ENCODE data around the gene MICAL2. TPM values are rescaled to one million over a fixed set of nuclear protein-coding genes. Genes with fewer than 3 reads are reported as not detected.

Gene MICAL2
- total and polyA plus RNA-seq, 2 of the 13 experiments (the other 11 are each of a cell fraction or from before 2014, with no cell fraction given) = 0.78 to 1.1 TPM

GRCh38 chr11:12076840-12077534, 33.4 kb upstream of the MICAL2 start (continued):
- no peak for TF ChIP-seq HINFP (CRISPR knock-in tag; IDR thresholded peaks at IDR 0.05; ENCODE audit: low read depth)
- no peak for TF ChIP-seq ZFP41 (CRISPR knock-in tag; IDR thresholded peaks at IDR 0.05; ENCODE audit: borderline replicate concordance)

GRCh38 chr11:12077535-12078280, 32.7 kb upstream of the MICAL2 start:
- Histone ChIP-seq H4K20me1 (ENCODE audit: insufficient read depth, low read length) (no peaks in the 10 kb centered on the region), H3K9me3 (ENCODE audit: low read length) (no peaks in the 10 kb centered on the region), H3K79me2 (ENCODE audit: insufficient read depth, low read length) (no peaks in the 10 kb centered on the region), H2AFZ (ENCODE audit: low read length) (no peak overlapping the region), H3K27me3 (ENCODE audit: control insufficient read depth in 1 of 2, insufficient read depth in 2 of 2, low read length in 2 of 2) (peaks cover 0 to 1% of the 10 kb centered on the region in 2 experiments; a peak in 1 of 5 replicates), H3K36me3 (replicated peaks in 1 of 2; ENCODE audit: control insufficient read depth in 1 of 2, insufficient read depth in 2 of 2, low read length in 2 of 2) (no peaks in the 10 kb centered on the region), H3K4me1 (ENCODE audit: insufficient read depth, low read length) (peaks cover 20% of the 10 kb centered on the region), H3K27ac (ENCODE audit: extremely low read length, insufficient read depth, low read length) (no peak overlapping the region), H3K4me3 (replicated peaks in 1 of 3; ENCODE audit: insufficient read depth in 1 of 3, low read depth in 2 of 3, low read length in 3 of 3) (no peak overlapping the region), H3K9ac (ENCODE audit: insufficient read depth, low read depth, low read length) (no peak overlapping the region), H3K4me2 (ENCODE audit: low read depth, low read length) (no peak overlapping the region)
- ATAC-seq (no peak), DNase-seq (ENCODE audit: low spot score) (no peak), FAIRE-seq (no peak)
- in situ Hi-C loops (cut with HindIII; ENCODE audit: extremely low pct_ligation_motif_present, low pct_unique_long_range_greater_than_20kb) (no loop called here), intact Hi-C loops (cut with micrococcal nuclease; ENCODE audit: unreplicated experiment) (no loop called here)
- 82% methylated on average over 7 of the region's 7 CpGs for WGBS (ENCODE audit: low lambda C conversion rate)
- no TSS peak for BruUV-seq (replicated peaks)
- POLR2A ChIA-PET = no interaction called here
- CTCF ChIA-PET (ENCODE audit: low intra/inter-chr PET ratio, low total read pairs) = no interaction called here
- TF ChIP-seq HNRNPH1 (optimal IDR thresholded peaks at IDR 0.05; ENCODE audit: low read depth, low read length) (no peak), TMF1 (CRISPR knock-in tag; IDR thresholded peaks at IDR 0.05; ENCODE audit: low read depth) (no peak), THAP11 (CRISPR knock-in tag; IDR thresholded peaks at IDR 0.05) (no peak), HOMEZ (CRISPR knock-in tag; IDR thresholded peaks at IDR 0.05; ENCODE audit: low read depth) (no peak), ZNF710 (CRISPR knock-in tag; IDR thresholded peaks at IDR 0.05; ENCODE audit: borderline replicate concordance) (no peak), ZNF253 (CRISPR knock-in tag; IDR thresholded peaks at IDR 0.05; ENCODE audit: borderline replicate concordance) (no peak), PHF8 (CRISPR knock-in tag; IDR thresholded peaks at IDR 0.05) (no peak), TOPORS (CRISPR knock-in tag; IDR thresholded peaks at IDR 0.05) (no peak), YEATS2 (CRISPR knock-in tag; IDR thresholded peaks at IDR 0.05; ENCODE audit: borderline replicate concordance) (no peak), ZNF782 (CRISPR knock-in tag; IDR thresholded peaks at IDR 0.05; ENCODE audit: borderline replicate concordance) (no peak), AGO1 (IDR thresholded peaks at IDR 0.05; ENCODE audit: low read depth, low read length, poor library complexity, severe bottlenecking) (no peak), TGIF2 (CRISPR knock-in tag; IDR thresholded peaks at IDR 0.05) (no peak)
